Thymus (tissue), 14 donors: ENCODE data around the gene ARHGEF18. TPM values are rescaled to one million over a fixed set of nuclear protein-coding genes. Genes with fewer than 3 reads are reported as not detected.
"Not testable (repeated sequence)": the region's sequence is repeated elsewhere in the genome, so short reads cannot be mapped to it uniquely, and the experiment has no call there.

Experiments
- DNase-seq, 9 donors: peaks; one replicate each; pipeline ENCODE4 v3.0.0-alpha.2; 2013; ENCODE audit warnings: low spot score in 9 of 9, low read depth in 6 of 9, missing footprints in 1 of 9
- H3K27ac ChIP-seq, 2 donors: one replicate each; pipeline ENCODE4 v1.5.1; 2013; ENCODE audit warnings: control low read depth in 1 of 2, low read depth in 1 of 2, low read length in 1 of 2, mild to moderate bottlenecking in 1 of 2, moderate library complexity in 1 of 2
- H3K27me3 ChIP-seq, 2 donors: one replicate each; pipeline ENCODE4 v1.5.1; 2013; ENCODE audit warnings: low read length in 1 of 2; ENCODE audit not compliant: control insufficient read depth in 2 of 2, insufficient read depth in 1 of 2
- H3K36me3 ChIP-seq, 2 donors: one replicate each; pipeline ENCODE4 v1.5.1; 2013; ENCODE audit warnings: low read length in 1 of 2, mild to moderate bottlenecking in 1 of 2, moderate library complexity in 1 of 2; ENCODE audit not compliant: control insufficient read depth in 2 of 2, insufficient read depth in 2 of 2
- H3K4me1 ChIP-seq, 2 donors: one replicate each; pipeline ENCODE4 v1.5.1; 2013; ENCODE audit warnings: low read length in 2 of 2; ENCODE audit not compliant: control insufficient read depth in 2 of 2, insufficient read depth in 2 of 2
- H3K4me3 ChIP-seq, 2 donors: one replicate each; pipeline ENCODE4 v1.5.1; 2013; ENCODE audit warnings: low read length in 2 of 2, control low read depth in 1 of 2, mild to moderate bottlenecking in 1 of 2
- H3K9me3 ChIP-seq, 2 donors: one replicate each; pipeline ENCODE4 v1.5.1; 2013; ENCODE audit warnings: low read length in 1 of 2, mild to moderate bottlenecking in 1 of 2; ENCODE audit not compliant: control insufficient read depth in 2 of 2, insufficient read depth in 1 of 2
- WGBS: extraction: QIAGEN DNeasy Blood & Tissue Kit; methylation state at CpG from one replicate; pipeline ENCODE4 v1.1.7; 2013; 5-methylcytosine and 5-hydroxymethylcytosine counted together
- long read RNA-seq, 10 donors: transcript quantifications; one replicate each; lab custom pipeline, GENCODE V29; 2026
- polyA plus RNA-seq: library from polyadenylated mRNA; stranded (reverse); fragments of 200-250 nt; gene quantifications from one replicate; pipeline ENCODE4 v1.2.3, GENCODE V29; 2013
- total RNA-seq: library from RNA; stranded (reverse); fragments of 120-200 nt; gene quantifications from one replicate; pipeline ENCODE4 v1.2.4, GENCODE V29; 2013
- donor health status: healthy.

The ARHGEF18 gene
- total RNA-seq = 35.0 TPM
- 35.8 TPM for polyA plus RNA-seq
- long read RNA-seq, donor 1 = 0 reads
- long read RNA-seq, donor 2, partial matches to known transcripts = 14 of 14 reads
- long read RNA-seq, donor 2, other reads (novel, unspliced or antisense) = 0 of 14 reads
- long read RNA-seq, donor 3 = 0 reads
- long read RNA-seq, donor 4, partial matches to known transcripts = 22 of 22 reads
- long read RNA-seq, donor 4, other reads (novel, unspliced or antisense) = 0 of 22 reads
- long read RNA-seq, donor 5 = 0 reads
- long read RNA-seq, donor 6 = 0 reads
- long read RNA-seq, donor 7, partial matches to known transcripts = 6 of 6 reads
- long read RNA-seq, donor 7, other reads (novel, unspliced or antisense) = 0 of 6 reads
- long read RNA-seq, donor 8 = 0 reads
- long read RNA-seq, donor 9 = 0 reads
- long read RNA-seq, donor 10, partial matches to known transcripts = 19 of 19 reads
- long read RNA-seq, donor 10, other reads (novel, unspliced or antisense) = 0 of 19 reads

DNA sequence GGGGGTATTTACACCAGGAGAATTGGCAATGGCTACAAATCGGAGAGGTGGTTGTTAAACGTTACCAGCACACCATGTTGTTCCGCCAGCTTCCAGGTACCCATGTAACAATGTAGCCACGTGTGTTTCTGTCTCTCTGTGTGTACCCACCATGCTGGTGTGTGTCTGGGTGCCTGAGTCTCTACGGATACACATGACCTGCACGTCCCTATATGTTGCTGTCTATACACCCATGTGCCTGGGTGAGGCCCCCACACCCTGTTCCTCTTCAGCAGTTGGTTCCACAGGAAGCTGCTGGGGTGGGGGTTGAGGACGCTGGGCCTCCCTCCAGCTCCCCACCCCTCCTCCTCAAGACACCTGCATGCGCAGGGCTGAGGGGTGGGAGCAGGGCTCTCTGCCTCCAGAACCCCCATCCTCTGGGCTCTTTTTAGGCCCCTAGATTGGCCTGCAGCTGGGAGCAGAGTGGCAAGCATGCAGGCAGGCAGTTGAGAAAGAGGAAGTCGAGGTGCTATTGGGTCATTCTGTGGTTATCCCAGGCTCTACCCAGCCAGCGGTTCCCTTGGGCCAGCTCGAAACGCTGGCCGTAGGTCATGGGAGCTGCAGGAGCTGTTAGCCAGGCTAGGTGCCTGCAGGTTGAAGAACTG is at the start of gene ARHGEF18:
TSS of gene ARHGEF18 (plus strand) at position 351 of the 644 bp plus-strand sequence. CDS start 13,954 bp downstream, outside the sequence.
- Histone ChIP-seq H3K4me1 (peaks cover 31 to 72% of the 10 kb centered on the region in 2 donors), H3K4me3 (peak within 1 kb of the TSS; percentile 79 to 100), H3K27ac (peak within 1 kb of the TSS; percentile 98 to 99), H3K36me3 (peaks cover 6 to 14% of the 10 kb centered on the region in 2 donors), H3K27me3 (no peaks in the 10 kb centered on the region), H3K9me3 (peaks cover 4 to 14% of the 10 kb centered on the region in 2 donors)
- 10% methylated on average over 13 of the region's 13 CpGs for WGBS
- peak; percentile 75 to 96 (median 88) for DNase-seq

GRCh38 chr19:7301525-7301924 is 47.2 kb upstream of the ARHGEF18 start:
- DNase-seq = no peak
- no peaks in the 10 kb centered on the region for H3K9me3 ChIP-seq

GRCh38 chr19:7303470-7303869 is 45.3 kb upstream of the ARHGEF18 start:
- Histone ChIP-seq H3K27me3 (peaks cover 0 to 2% of the 10 kb centered on the region in 2 donors), H3K9me3 (no peaks in the 10 kb centered on the region)

More at GRCh38 chr19:7301525-7301924, 47.2 kb upstream of the ARHGEF18 start:
- peaks cover 0 to 5% of the 10 kb centered on the region in 2 donors for H3K27me3 ChIP-seq
- H3K4me1 ChIP-seq = no peaks in the 10 kb centered on the region
- WGBS = 94% methylated on average over 5 of the region's 5 CpGs
- H3K27ac ChIP-seq = no peak overlapping the region
- H3K36me3 ChIP-seq = no peaks in the 10 kb centered on the region
- no peak overlapping the region for H3K4me3 ChIP-seq

GRCh38 chr19:7304200-7304599 is 44.5 kb upstream of the ARHGEF18 start:
- no peak for DNase-seq
- Histone ChIP-seq H3K27ac (no peak overlapping the region), H3K27me3 (peaks cover 0 to 2% of the 10 kb centered on the region in 2 donors)

More at GRCh38 chr19:7303470-7303869, 45.3 kb upstream of the ARHGEF18 start:
- Histone ChIP-seq H3K36me3 (no peaks in the 10 kb centered on the region), H3K4me1 (no peaks in the 10 kb centered on the region), H3K4me3 (no peak overlapping the region), H3K27ac (no peak overlapping the region)
- WGBS = 94% methylated on average over 4 of the region's 4 CpGs
- no peak for DNase-seq

GRCh38 chr19:7307590-7308218 is 41.0 kb upstream of the ARHGEF18 start:
- no peaks in the 10 kb centered on the region for H3K4me1 ChIP-seq
- WGBS = 96% methylated on average over 7 of the region's 7 CpGs
- no peak for DNase-seq
- H3K27ac ChIP-seq = no peak overlapping the region
- no peaks in the 10 kb centered on the region for H3K9me3 ChIP-seq
- no peaks in the 10 kb centered on the region for H3K27me3 ChIP-seq
- no peak overlapping the region for H3K4me3 ChIP-seq
- no peaks in the 10 kb centered on the region for H3K36me3 ChIP-seq

More at GRCh38 chr19:7304200-7304599, 44.5 kb upstream of the ARHGEF18 start:
- no peaks in the 10 kb centered on the region for H3K9me3 ChIP-seq
- 90% methylated on average over 9 of the region's 9 CpGs for WGBS
- no peak overlapping the region for H3K4me3 ChIP-seq
- no peaks in the 10 kb centered on the region for H3K36me3 ChIP-seq
- no peaks in the 10 kb centered on the region for H3K4me1 ChIP-seq

GRCh38 chr19:7308327-7308726 is 40.4 kb upstream of the ARHGEF18 start:
- H3K27ac ChIP-seq, H3K4me3 ChIP-seq, DNase-seq, H3K9me3 ChIP-seq, H3K36me3 ChIP-seq, H3K4me1 ChIP-seq, H3K27me3 ChIP-seq: not testable (repeated sequence)
- 93% methylated on average over 9 of the region's 9 CpGs for WGBS

DNA sequence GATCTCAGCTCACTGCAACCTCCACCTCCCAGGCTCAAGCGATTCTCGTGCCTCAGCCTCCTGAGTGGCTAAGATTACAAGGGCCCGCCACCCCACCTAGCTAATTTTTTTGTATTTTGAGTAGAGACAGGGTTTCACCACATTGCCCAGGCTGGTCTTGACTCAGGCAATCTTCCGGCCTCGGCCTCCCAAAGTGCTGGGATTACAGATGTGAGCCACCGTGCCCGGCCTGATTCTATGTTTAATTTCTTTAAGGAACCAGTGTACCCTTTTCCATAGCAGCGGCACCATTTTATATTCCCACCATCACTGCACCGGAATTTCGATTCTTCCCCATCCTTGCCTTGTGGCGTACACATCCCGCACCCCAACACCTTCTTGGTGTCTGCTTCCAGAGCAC is 36.8 kb upstream of the ARHGEF18 start:
- H3K36me3 ChIP-seq = no peaks in the 10 kb centered on the region
- no peak overlapping the region for H3K27ac ChIP-seq
- H3K4me1 ChIP-seq = no peaks in the 10 kb centered on the region
- H3K27me3 ChIP-seq = no peaks in the 10 kb centered on the region
- no peak for DNase-seq
- no peaks in the 10 kb centered on the region for H3K9me3 ChIP-seq
- WGBS = 98% methylated on average over 12 of the region's 12 CpGs
- no peak overlapping the region for H3K4me3 ChIP-seq

- no peak for DNase-seq
- Histone ChIP-seq H3K4me1 (no peaks in the 10 kb centered on the region), H3K27ac (no peak overlapping the region), H3K4me3 (no peak overlapping the region), H3K27me3 (no peaks in the 10 kb centered on the region), H3K9me3 (no peaks in the 10 kb centered on the region), H3K36me3 (no peaks in the 10 kb centered on the region)
- 93% methylated on average over 7 of the region's 7 CpGs for WGBS
These were observed 35.9 kb upstream of the ARHGEF18 start for GRCh38 chr19:7312816-7313215.

DNA sequence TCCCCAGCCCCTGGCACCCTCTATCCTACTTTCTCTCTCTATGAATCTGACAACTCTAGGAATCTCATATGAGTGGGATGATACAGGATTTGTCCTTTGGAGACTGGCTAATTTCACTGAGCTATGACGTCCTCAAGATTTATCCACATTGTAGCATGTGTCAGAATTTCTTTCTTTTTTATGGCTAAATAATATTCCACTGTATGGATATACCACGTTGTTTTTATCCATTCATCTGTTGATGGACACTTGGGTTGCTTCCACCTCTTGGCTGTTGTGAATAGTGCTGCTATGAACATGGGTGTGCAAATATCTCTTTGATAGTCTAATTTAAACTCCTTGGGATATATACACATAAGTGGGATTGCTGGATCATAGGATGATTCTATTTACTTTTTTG is 30.6 kb upstream of the ARHGEF18 start:
- Histone ChIP-seq H3K4me1 (no peaks in the 10 kb centered on the region), H3K36me3 (no peaks in the 10 kb centered on the region), H3K27me3 (no peaks in the 10 kb centered on the region), H3K27ac (no peak overlapping the region), H3K4me3 (no peak overlapping the region), H3K9me3 (no peaks in the 10 kb centered on the region)
- WGBS = 48% methylated on average over 2 of the region's 2 CpGs
- DNase-seq = no peak
